Endothelial cell of umbilical vein (primary cell): Measurements from ENCODE around the gene PHOSPHO1. TPM values are rescaled to one million over a fixed set of nuclear protein-coding genes. Genes with fewer than 3 reads are reported as not detected.

Source experiments
- BruUV-seq: library from RNA; stranded (reverse); fragments of 400-500 nt; replicated peaks from 2 replicates; lab custom pipeline; 2021; lab: Mats Ljungman, UMichigan
- CTCF ChIA-PET: fragments of 300-600, 350-600 bp; sonication (Branson Sonifier 250); formaldehyde crosslinking; loops from one replicate; lab custom pipeline; 2021; ENCODE audit warnings: antibody characterized with exemption, inconsistent platforms; lab: Charles Lee
- POLR2A ChIA-PET: fragments of 300-600, 350-600 bp; sonication (Branson Sonifier 250); formaldehyde crosslinking; loops from one replicate; lab custom pipeline; 2021; ENCODE audit warnings: antibody characterized with exemption, inconsistent platforms; lab: Charles Lee
- DNase-seq: peaks from one replicate; pipeline ENCODE4 v3.0.0-alpha.2; 2011; ENCODE audit warnings: low read depth, low spot score
- FAIRE-seq: peaks from 2 replicates; lab custom pipeline; 2011; peaks lifted over from hg19 to GRCh38; lab: Jason Lieb, UNC
- H2AFZ ChIP-seq: 2 replicates; pipeline ENCODE4 v1.6.0; 2012; ENCODE audit warnings: low read depth, low read length, control low read depth, inconsistent platforms
- H3K27ac ChIP-seq: 2 replicates; pipeline ENCODE4 v1.5.1; 2011; ENCODE audit warnings: low read depth, mild to moderate bottlenecking, control low read depth, low read length, moderate library complexity; ENCODE audit not compliant: insufficient read depth
- H3K27me3 ChIP-seq, 2 experiments: 2 replicates each; pipeline versions ENCODE4 v1.6.0 to v1.6.1; 2011; ENCODE audit warnings: low read length in 2 of 2, mixed read lengths in 1 of 2; ENCODE audit not compliant: control insufficient read depth in 2 of 2, insufficient read depth in 2 of 2
- H3K36me3 ChIP-seq, 2 experiments: 2 replicates in 1 of 2; 3 replicates in 1 of 2; pipeline ENCODE4 v1.5.1; 2011; ENCODE audit warnings: low read length in 2 of 2, mild to moderate bottlenecking in 1 of 2, moderate library complexity in 1 of 2; ENCODE audit not compliant: control insufficient read depth in 2 of 2, insufficient read depth in 2 of 2; ENCODE audit errors: extremely low read depth in 1 of 2
- H3K4me1 ChIP-seq: 3 replicates; pipeline ENCODE4 v1.5.1; 2011; ENCODE audit warnings: mild to moderate bottlenecking, low read length; ENCODE audit not compliant: control insufficient read depth, insufficient read depth; ENCODE audit errors: extremely low read depth
- H3K4me2 ChIP-seq: 2 replicates; pipeline ENCODE4 v1.6.1; 2011; ENCODE audit warnings: low read length, control low read depth, mixed read lengths; ENCODE audit not compliant: insufficient read depth
- H3K4me3 ChIP-seq, 3 experiments: fragments of 200-600 bp in 1 of 3; sonication (generic), shearing (Covaris generic) in 1 of 3; replicated peaks in 1 of 3; 2 replicates each; pipeline ENCODE4 v1.5.1; 2011 to 2016; ENCODE audit warnings: control low read depth in 3 of 3, low read length in 3 of 3, mild to moderate bottlenecking in 2 of 3, inconsistent platforms in 1 of 3, low read depth in 1 of 3, moderate library complexity in 1 of 3; ENCODE audit not compliant: insufficient read depth in 1 of 3
- H3K79me2 ChIP-seq: 2 replicates; pipeline ENCODE4 v1.6.0; 2012; ENCODE audit warnings: low read length, inconsistent platforms; ENCODE audit not compliant: control insufficient read depth, insufficient read depth
- H3K9ac ChIP-seq: replicated peaks from 2 replicates; pipeline ENCODE3; 2011; ENCODE audit warnings: low read length, control low read depth; ENCODE audit not compliant: insufficient read depth; ENCODE audit errors: extremely low read depth
- H3K9me1 ChIP-seq: replicated peaks from 3 replicates; pipeline ENCODE4 v1.6.0; 2011; ENCODE audit warnings: mild to moderate bottlenecking, low read length; ENCODE audit not compliant: control insufficient read depth, insufficient read depth; ENCODE audit errors: extremely low read depth
- H3K9me3 ChIP-seq: replicated peaks from 2 replicates; pipeline ENCODE4 v1.5.1; 2012; ENCODE audit warnings: low read length, inconsistent platforms; ENCODE audit not compliant: control insufficient read depth, insufficient read depth
- H4K20me1 ChIP-seq: replicated peaks from 2 replicates; pipeline ENCODE3; 2011; ENCODE audit warnings: mild to moderate bottlenecking, low read length; ENCODE audit not compliant: control insufficient read depth, insufficient read depth; ENCODE audit errors: extremely low read depth
- EZH2 ChIP-seq: IDR thresholded peaks from 2 replicates; pipeline ENCODE4 v1.6.1; 2012; ENCODE audit warnings: borderline replicate concordance, low read depth, mild to moderate bottlenecking, moderate library complexity, low read length, inconsistent platforms; ENCODE audit not compliant: severe bottlenecking
- GATA2 ChIP-seq: IDR thresholded peaks from 2 replicates; pipeline ENCODE4 v1.7.0; 2011; ENCODE audit warnings: low read depth, mild to moderate bottlenecking, moderate library complexity, mixed read lengths, low read length; ENCODE audit not compliant: insufficient read length, insufficient read depth
- MYC ChIP-seq: IDR thresholded peaks from one replicate; pipeline ENCODE4 v1.6.1; 2011; ENCODE audit warnings: mild to moderate bottlenecking, low read depth, low read length
- POLR2AphosphoS5 ChIP-seq: IDR thresholded peaks from 2 replicates; pipeline ENCODE4 v1.6.1; 2012; ENCODE audit warnings: low read depth, mild to moderate bottlenecking, control low read depth, low read length, moderate library complexity; ENCODE audit not compliant: insufficient read depth
- dilution Hi-C: fragments of 300-500 bp; cut with MboI; formaldehyde crosslinking; loops from one replicate; pipeline ENCODE4 v1.15.0; 2019; ENCODE audit warnings: low sequenced_read_pairs; ENCODE audit not compliant: extremely low pct_ligation_motif_present
- intact Hi-C: fragments of 100-400 bp; cut with micrococcal nuclease; formaldehyde crosslinking; loops from one replicate; pipeline ENCODE4 v1.10.0; 2022
- polyA plus RNA-seq, 4 experiments: library from polyadenylated mRNA; depleted of rRNA in 3 of 4; stranded (reverse) in 3 of 4; unstranded in 1 of 4; fragments of >200 nt; gene quantifications; 2 replicates each; pipeline versions ENCODE4 v1.2.1 to v1.2.3, GENCODE V29; 2011 to 2012; ENCODE audit warnings: missing spikeins in 1 of 4
- total RNA-seq: library from RNA; stranded (reverse); gene quantifications from 2 replicates; pipeline ENCODE4 v1.2.3, GENCODE V29; 2021
- TF ChIP-seq, protein P1 (sequence below): IDR thresholded peaks from 2 replicates; pipeline ENCODE4 v1.6.1; 2011; ENCODE audit not compliant: insufficient read depth, insufficient read length
- TF ChIP-seq, protein P2 (sequence below), 2 donors: IDR thresholded peaks; 1 replicate in 1 of 2; 2 replicates in 1 of 2; pipeline ENCODE4 v1.5.1; 2011; ENCODE audit warnings: low read length in 2 of 2, mild to moderate bottlenecking in 2 of 2, moderate library complexity in 2 of 2, control low read depth in 1 of 2, inconsistent platforms in 1 of 2, low read depth in 1 of 2; ENCODE audit not compliant: insufficient read depth in 1 of 2; ENCODE audit errors: extremely low read depth in 1 of 2

Gene PHOSPHO1
- total and polyA plus RNA-seq, 2 donors (not counting 3 experiments of a cell fraction or from before 2014, with no cell fraction given): 0.23 TPM; not detected in 1

DNA sequence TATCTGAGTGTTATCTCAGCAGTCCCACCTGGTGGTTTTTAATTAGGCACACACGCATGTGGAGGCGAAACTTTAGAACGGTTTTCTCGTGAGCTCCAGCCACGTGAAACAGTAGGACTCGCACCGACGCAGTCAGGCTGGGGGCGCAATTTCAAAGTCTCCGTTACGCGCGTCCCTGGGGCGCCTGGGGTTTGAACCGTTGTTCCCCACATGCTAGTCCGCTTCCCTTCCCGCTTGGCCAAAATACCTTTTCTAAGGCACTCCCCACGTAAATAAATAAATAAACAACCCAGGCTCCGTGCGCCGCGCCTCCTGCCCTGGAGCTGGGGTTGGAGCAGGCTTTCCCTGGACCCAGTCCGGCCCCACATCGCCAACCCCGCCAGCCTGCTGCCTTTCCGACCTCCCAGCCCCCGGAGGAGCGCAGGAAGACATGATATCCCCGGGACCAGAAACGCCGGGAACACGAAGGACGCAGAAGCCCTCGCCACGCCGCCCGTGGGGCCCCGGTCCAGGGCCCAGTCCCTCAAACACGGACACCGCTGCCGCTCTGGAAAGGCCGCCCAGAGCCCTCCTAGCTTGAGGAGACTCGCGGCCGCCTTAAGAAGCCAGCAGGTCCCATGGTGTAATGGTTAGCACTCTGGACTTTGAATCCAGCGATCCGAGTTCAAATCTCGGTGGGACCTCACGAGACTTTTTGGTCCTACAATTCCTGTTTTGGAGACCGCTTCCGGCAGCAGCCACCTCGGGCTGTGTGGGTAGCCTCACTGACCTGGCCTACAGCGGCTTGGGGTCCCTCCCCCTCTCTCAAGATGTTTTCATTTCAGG, 38.5 kb downstream of the PHOSPHO1 start:
- H3K79me2 ChIP-seq: no peaks in the 10 kb centered on the region
- POLR2A ChIA-PET: interaction anchor here (1.1 kb wide), 1 partner anchor 20 kb away, joined by 3 read pairs; no protein-coding TSS in a partner anchor

More for the DNA sequence above, 38.5 kb downstream of the PHOSPHO1 start:
- FAIRE-seq (no peak), DNase-seq (peak; percentile 86)
- Histone ChIP-seq H3K9ac (peak overlapping the region; percentile 81), H3K4me3 (peak overlapping the region; percentile 51 to 67 (median 62)), H3K4me2 (peak overlapping the region; percentile 65), H4K20me1 (no peaks in the 10 kb centered on the region), H3K36me3 (no peaks in the 10 kb centered on the region), H3K9me3 (no peaks in the 10 kb centered on the region), H3K27me3 (no peaks in the 10 kb centered on the region), H3K9me1 (no peaks in the 10 kb centered on the region), H3K4me1 (peaks cover 8% of the 10 kb centered on the region), H2AFZ (peak overlapping the region; percentile 78), H3K27ac (peak overlapping the region; percentile 62)
- CTCF ChIA-PET: interaction anchor here (0.9 to 15.9 kb wide), 15 partner anchors 9 to 247 kb away, joined by 3 to 212 read pairs (median 6); partner anchors contain the start of genes ABI3, GNGT2, PHOSPHO1 and SNF8
- dilution Hi-C loops: no loop called here
- intact Hi-C loops: loop anchor here (1.0 kb wide), 3 partner anchors 18 to 68 kb away; partner anchors contain the start of genes ABI3, GNGT2 and PHOSPHO1
- TF ChIP-seq GATA2 (peak; percentile 38), POLR2AphosphoS5 (peak; percentile 56), EZH2 (no peak), MYC (no peak)
- TF ChIP-seq, protein P1, sequence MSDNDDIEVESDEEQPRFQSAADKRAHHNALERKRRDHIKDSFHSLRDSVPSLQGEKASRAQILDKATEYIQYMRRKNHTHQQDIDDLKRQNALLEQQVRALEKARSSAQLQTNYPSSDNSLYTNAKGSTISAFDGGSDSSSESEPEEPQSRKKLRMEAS: peak; percentile 72
- TF ChIP-seq, protein P2, sequence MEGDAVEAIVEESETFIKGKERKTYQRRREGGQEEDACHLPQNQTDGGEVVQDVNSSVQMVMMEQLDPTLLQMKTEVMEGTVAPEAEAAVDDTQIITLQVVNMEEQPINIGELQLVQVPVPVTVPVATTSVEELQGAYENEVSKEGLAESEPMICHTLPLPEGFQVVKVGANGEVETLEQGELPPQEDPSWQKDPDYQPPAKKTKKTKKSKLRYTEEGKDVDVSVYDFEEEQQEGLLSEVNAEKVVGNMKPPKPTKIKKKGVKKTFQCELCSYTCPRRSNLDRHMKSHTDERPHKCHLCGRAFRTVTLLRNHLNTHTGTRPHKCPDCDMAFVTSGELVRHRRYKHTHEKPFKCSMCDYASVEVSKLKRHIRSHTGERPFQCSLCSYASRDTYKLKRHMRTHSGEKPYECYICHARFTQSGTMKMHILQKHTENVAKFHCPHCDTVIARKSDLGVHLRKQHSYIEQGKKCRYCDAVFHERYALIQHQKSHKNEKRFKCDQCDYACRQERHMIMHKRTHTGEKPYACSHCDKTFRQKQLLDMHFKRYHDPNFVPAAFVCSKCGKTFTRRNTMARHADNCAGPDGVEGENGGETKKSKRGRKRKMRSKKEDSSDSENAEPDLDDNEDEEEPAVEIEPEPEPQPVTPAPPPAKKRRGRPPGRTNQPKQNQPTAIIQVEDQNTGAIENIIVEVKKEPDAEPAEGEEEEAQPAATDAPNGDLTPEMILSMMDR (IDR thresholded peaks at IDR 0.05; ENCODE audit: extremely low read depth in 1 of 2, insufficient read depth in 1 of 2, low read depth in 1 of 2, low read length in 2 of 2): peak; percentile 11 to 37
- no TSS peak for BruUV-seq
